Measurements from ENCODE around the gene SLC28A1. TPM values are rescaled to one million over a fixed set of nuclear protein-coding genes. Genes with fewer than 3 reads are reported as not detected.

Gene SLC28A1
- total and polyA plus RNA-seq, 9 donors, result 0.02 to 0.92 (median 0.18) TPM; not detected in 3

- WGBS, 3 donors, result 84 to 87% (median 85%) methylated on average over 5 of the region's 5 CpGs
Observed at GRCh38 chr15:84951736-84952135, 67.3 kb downstream of the SLC28A1 start.

GRCh38 chr15:84953136-84953535 lies 68.7 kb downstream of the SLC28A1 start:
- WGBS, 3 donors, result 87 to 93% (median 90%) methylated on average over 4 of the region's 4 CpGs
- H3K36me3 ChIP-seq, result no peaks in the 10 kb centered on the region
- no peak overlapping the region for H3K27ac ChIP-seq
- TF ChIP-seq POLR2A (IDR thresholded peaks at IDR 0.05), result no peak
- H3K27me3 ChIP-seq, result no peaks in the 10 kb centered on the region
- no peak overlapping the region for H3K4me3 ChIP-seq
- H3K4me1 ChIP-seq (ENCODE audit: insufficient read depth), result peaks cover 3% of the 10 kb centered on the region
- DNase-seq, result no peak
- H3K9me3 ChIP-seq, result no peaks in the 10 kb centered on the region
- intact Hi-C loops (cut with DNase I), result no loop called here

More at GRCh38 chr15:84951736-84952135, 67.3 kb downstream of the SLC28A1 start:
- Histone ChIP-seq H3K4me1 (ENCODE audit: insufficient read depth) (peaks cover 6% of the 10 kb centered on the region), H3K27ac (no peak overlapping the region), H3K27me3 (no peaks in the 10 kb centered on the region), H3K36me3 (no peaks in the 10 kb centered on the region), H3K4me3 (no peak overlapping the region), H3K9me3 (no peaks in the 10 kb centered on the region)
- TF ChIP-seq CTCF (IDR thresholded peaks at IDR 0.05) (no peak), EP300 (IDR thresholded peaks at IDR 0.05) (no peak), POLR2A (IDR thresholded peaks at IDR 0.05) (no peak)
- DNase-seq, result no peak
- intact Hi-C loops (cut with DNase I), result no loop called here

- H3K4me1 ChIP-seq (ENCODE audit: insufficient read depth), result peaks cover 3% of the 10 kb centered on the region
- no peak overlapping the region for H3K4me3 ChIP-seq
- no peak for DNase-seq
- no peaks in the 10 kb centered on the region for H3K9me3 ChIP-seq
- H3K36me3 ChIP-seq, result no peaks in the 10 kb centered on the region
- TF ChIP-seq EP300 (IDR thresholded peaks at IDR 0.05) (no peak), POLR2A (IDR thresholded peaks at IDR 0.05) (no peak), CTCF (IDR thresholded peaks at IDR 0.05) (no peak)
- intact Hi-C loops (cut with DNase I), result loop anchor here in 1 of 4 donors (2.0 kb wide), 1 partner anchor 91 kb away; no protein-coding TSS in a partner anchor
- 53 to 68% (median 67%) methylated on average over 1 of the region's 1 CpG for WGBS, 3 donors
- no peaks in the 10 kb centered on the region for H3K27me3 ChIP-seq
- no peak overlapping the region for H3K27ac ChIP-seq
Observed at GRCh38 chr15:84953726-84954125, 69.3 kb downstream of the SLC28A1 start.

DNA sequence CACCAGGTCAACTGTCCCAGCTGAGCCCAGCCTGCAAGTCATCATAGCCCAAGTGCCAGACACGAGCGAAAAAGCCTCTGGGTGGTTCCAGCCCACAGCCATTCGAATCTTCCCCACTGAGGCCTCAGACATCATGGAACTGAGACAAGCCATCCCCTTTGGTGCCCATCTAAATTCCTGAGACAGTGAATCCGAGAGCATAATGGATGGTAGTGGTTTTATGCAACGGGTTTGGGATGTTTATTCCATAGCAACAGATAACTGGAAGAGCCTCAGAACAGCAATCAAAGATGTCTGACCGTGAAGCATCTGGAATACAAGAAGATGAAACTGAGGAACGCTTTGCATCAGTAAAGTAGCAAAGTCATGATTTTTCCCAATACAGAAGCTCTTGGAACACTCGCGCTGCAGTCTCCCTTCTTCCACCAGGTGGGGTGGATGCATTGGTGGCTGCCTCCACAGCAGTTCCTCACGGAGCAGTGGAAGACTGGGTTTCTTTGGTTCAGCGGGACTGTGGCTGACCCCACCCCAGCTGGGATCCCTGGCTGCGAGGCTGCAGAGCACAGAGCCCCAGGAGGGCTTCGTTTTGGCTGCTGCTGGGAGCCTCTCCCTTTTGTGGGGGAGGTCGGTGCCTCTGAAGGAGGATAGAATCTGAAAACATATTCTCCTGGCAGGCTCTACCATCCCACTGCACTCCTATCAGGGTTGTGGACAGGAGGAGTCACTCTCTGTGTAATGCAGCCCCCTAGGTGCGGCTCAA lies 70.8 kb downstream of the SLC28A1 start:
- peaks cover 3% of the 10 kb centered on the region for H3K4me1 ChIP-seq (ENCODE audit: insufficient read depth)
- no peak overlapping the region for H3K27ac ChIP-seq
- no peaks in the 10 kb centered on the region for H3K36me3 ChIP-seq
- no peaks in the 10 kb centered on the region for H3K27me3 ChIP-seq
- peak; percentile 68 to 84 (median 81) for TF ChIP-seq CTCF (IDR thresholded peaks at IDR 0.05)
- TF ChIP-seq POLR2A (IDR thresholded peaks at IDR 0.05), result no peak
- H3K9me3 ChIP-seq, result no peaks in the 10 kb centered on the region
- WGBS, 3 donors, result 13 to 17% (median 14%) methylated on average over 15 of the region's 15 CpGs
- intact Hi-C loops (cut with DNase I), result loop anchor here in 3 of 4 donors (2.0 to 5.0 kb wide), 2 partner anchors 87 to 90 kb away; no protein-coding TSS in a partner anchor
- H3K4me3 ChIP-seq, result peak overlapping the region; percentile 25
- peak; percentile 70 to 85 (median 80) for DNase-seq

GRCh38 chr15:84956199-84956598 lies 71.7 kb downstream of the SLC28A1 start:
- Histone ChIP-seq H3K4me1 (ENCODE audit: insufficient read depth) (peaks cover 3% of the 10 kb centered on the region), H3K4me3 (no peak overlapping the region), H3K9me3 (no peaks in the 10 kb centered on the region), H3K27me3 (no peaks in the 10 kb centered on the region), H3K36me3 (no peaks in the 10 kb centered on the region), H3K27ac (no peak overlapping the region)
- intact Hi-C loops (cut with DNase I), result loop anchor here in 2 of 4 donors (5.0 kb wide), 1 partner anchor 86 kb away; no protein-coding TSS in a partner anchor
- 86 to 98% (median 94%) methylated on average over 2 of the region's 2 CpGs for WGBS, 3 donors
- DNase-seq, result no peak
- TF ChIP-seq CTCF (IDR thresholded peaks at IDR 0.05), result no peak
- TF ChIP-seq EP300 (IDR thresholded peaks at IDR 0.05), result no peak
- no peak for TF ChIP-seq POLR2A (IDR thresholded peaks at IDR 0.05)

All from ovary (tissue), 9 donors.